WTC11 (cell line): ENCODE measurements around the gene GRM5.
"Not testable (repeated sequence)": the region's sequence is repeated elsewhere in the genome, so short reads cannot be mapped to it uniquely, and the experiment has no call there.

Source experiments
- CBFB ChIP-seq: sonication (generic); formaldehyde crosslinking; IDR thresholded peaks from 2 replicates; pipeline ENCODE4 v1.8.1; 2022; ENCODE audit warnings: mild to moderate bottlenecking, low read depth, missing genetic modification reagents
- CREB1 ChIP-seq: sonication (generic); formaldehyde crosslinking; IDR thresholded peaks from 2 replicates; pipeline ENCODE4 v1.8.0; 2023; ENCODE audit warnings: mild to moderate bottlenecking, missing genetic modification reagents
- FOXJ3 ChIP-seq: sonication (generic); formaldehyde crosslinking; IDR thresholded peaks from 2 replicates; pipeline ENCODE4 v1.9.0; 2021; ENCODE audit warnings: missing genetic modification reagents, mild to moderate bottlenecking, borderline replicate concordance
- FOXK1 ChIP-seq: sonication (generic); formaldehyde crosslinking; IDR thresholded peaks from 2 replicates; pipeline ENCODE4 v1.8.0; 2022; ENCODE audit warnings: mild to moderate bottlenecking, moderate library complexity, missing genetic modification reagents
- MYBL2 ChIP-seq: sonication (generic); formaldehyde crosslinking; IDR thresholded peaks from 2 replicates; pipeline ENCODE4 v1.8.1; 2023; ENCODE audit warnings: mild to moderate bottlenecking, moderate library complexity, missing genetic modification reagents
- ZNF219 ChIP-seq: sonication (generic); formaldehyde crosslinking; IDR thresholded peaks from 2 replicates; pipeline ENCODE4 v1.8.0; 2023; ENCODE audit warnings: missing genetic modification reagents, mild to moderate bottlenecking, borderline replicate concordance
- TF ChIP-seq, protein P1 (sequence below): fragments of 200-600 bp; IDR thresholded peaks from 2 replicates; pipeline ENCODE4 v1.8.0; 2022; ENCODE audit warnings: antibody characterized with exemption
- TF ChIP-seq, protein P2 (sequence below): sonication (generic); formaldehyde crosslinking; IDR thresholded peaks from 2 replicates; pipeline ENCODE4 v1.8.0; 2022; ENCODE audit warnings: mild to moderate bottlenecking, missing genetic modification reagents

- TF ChIP-seq, protein P1, sequence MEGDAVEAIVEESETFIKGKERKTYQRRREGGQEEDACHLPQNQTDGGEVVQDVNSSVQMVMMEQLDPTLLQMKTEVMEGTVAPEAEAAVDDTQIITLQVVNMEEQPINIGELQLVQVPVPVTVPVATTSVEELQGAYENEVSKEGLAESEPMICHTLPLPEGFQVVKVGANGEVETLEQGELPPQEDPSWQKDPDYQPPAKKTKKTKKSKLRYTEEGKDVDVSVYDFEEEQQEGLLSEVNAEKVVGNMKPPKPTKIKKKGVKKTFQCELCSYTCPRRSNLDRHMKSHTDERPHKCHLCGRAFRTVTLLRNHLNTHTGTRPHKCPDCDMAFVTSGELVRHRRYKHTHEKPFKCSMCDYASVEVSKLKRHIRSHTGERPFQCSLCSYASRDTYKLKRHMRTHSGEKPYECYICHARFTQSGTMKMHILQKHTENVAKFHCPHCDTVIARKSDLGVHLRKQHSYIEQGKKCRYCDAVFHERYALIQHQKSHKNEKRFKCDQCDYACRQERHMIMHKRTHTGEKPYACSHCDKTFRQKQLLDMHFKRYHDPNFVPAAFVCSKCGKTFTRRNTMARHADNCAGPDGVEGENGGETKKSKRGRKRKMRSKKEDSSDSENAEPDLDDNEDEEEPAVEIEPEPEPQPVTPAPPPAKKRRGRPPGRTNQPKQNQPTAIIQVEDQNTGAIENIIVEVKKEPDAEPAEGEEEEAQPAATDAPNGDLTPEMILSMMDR: not testable (repeated sequence)
- TF ChIP-seq MYBL2 (CRISPR knock-in tag); FOXK1 (CRISPR knock-in tag); CREB1; ZNF219 (CRISPR knock-in tag); CBFB (CRISPR knock-in tag); FOXJ3 (CRISPR knock-in tag): not testable (repeated sequence)
- TF ChIP-seq, protein P2, sequence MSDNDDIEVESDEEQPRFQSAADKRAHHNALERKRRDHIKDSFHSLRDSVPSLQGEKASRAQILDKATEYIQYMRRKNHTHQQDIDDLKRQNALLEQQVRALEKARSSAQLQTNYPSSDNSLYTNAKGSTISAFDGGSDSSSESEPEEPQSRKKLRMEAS (CRISPR knock-in tag): not testable (repeated sequence)
These were observed 8.4 kb downstream of the GRM5 start for GRCh38 chr11:89057406-89057805.
